Astrocyte (in vitro differentiated cells and primary cell): ENCODE results near the gene FOSL2.

ENCODE experiments used
- CTCF ChIP-seq: IDR thresholded peaks from 2 replicates; pipeline ENCODE4 v1.5.1; 2011; ENCODE audit warnings: low read depth, mild to moderate bottlenecking, inconsistent platforms, low read length, moderate library complexity; ENCODE audit not compliant: insufficient read depth
- EZH2 ChIP-seq: IDR thresholded peaks from 2 replicates; pipeline ENCODE4 v1.6.1; 2012; ENCODE audit warnings: mild to moderate bottlenecking, low read length, inconsistent platforms; ENCODE audit not compliant: insufficient read depth

- TF ChIP-seq CTCF: no peak
- TF ChIP-seq EZH2: no peak
Measured at GRCh38 chr2:28400419-28400818, 7.8 kb downstream of the FOSL2 start.
